ENCODE measurements around the gene CMTM5. TPM values are rescaled to one million over a fixed set of nuclear protein-coding genes. Genes with fewer than 3 reads are reported as not detected.

Gene CMTM5
- total RNA-seq, 2 donors from 2014 or later: 0.40 to 1.4 TPM

- no peak for TF ChIP-seq CTCF (conservative IDR thresholded peaks at IDR 0.05)
- no peak for DNase-seq
- H3K4me3 Mint-ChIP-seq: no peak overlapping the region
- H3K4me1 Mint-ChIP-seq: peaks cover 10% of the 10 kb centered on the region
- H3K27ac Mint-ChIP-seq: no peak overlapping the region
- peaks cover 6% of the 10 kb centered on the region for H3K27me3 ChIP-seq (ENCODE audit: control insufficient read depth, insufficient read depth, low read length, poor library complexity, severe bottlenecking)
- no peaks in the 10 kb centered on the region for H3K9me3 ChIP-seq (ENCODE audit: control insufficient read depth, low read length)
- H3K9me3 Mint-ChIP-seq: peaks cover 1% of the 10 kb centered on the region
- peaks cover 5% of the 10 kb centered on the region for H3K4me1 ChIP-seq (ENCODE audit: control insufficient read depth, insufficient read depth, low read length)
- no peak overlapping the region for H3K27ac ChIP-seq (ENCODE audit: low read depth, low read length)
- H3K4me3 ChIP-seq (ENCODE audit: low read length): no peak overlapping the region
- peaks cover 29% of the 10 kb centered on the region for H3K36me3 Mint-ChIP-seq (ENCODE audit: low read depth)
- peaks cover 35% of the 10 kb centered on the region for H3K36me3 ChIP-seq (ENCODE audit: control insufficient read depth, insufficient read depth, low read length)
- WGBS, 2 experiments (ENCODE audit: insufficient coverage in 1 of 2, insufficient read length in 1 of 2): 93 to 100% methylated on average over 1 to 3 of the region's 6 CpGs
- H3K9ac ChIP-seq (ENCODE audit: extremely low read depth, low read length, poor library complexity, severe bottlenecking): no peak overlapping the region
- peaks cover 32% of the 10 kb centered on the region for H3K27me3 Mint-ChIP-seq (ENCODE audit: insufficient read depth)
Measured at GRCh38 chr14:23355871-23356435, 20.9 kb upstream of the CMTM5 start.

GRCh38 chr14:23356662-23357061, 20.2 kb upstream of the CMTM5 start:
- TF ChIP-seq CTCF (conservative IDR thresholded peaks at IDR 0.05): no peak
- H3K9me3 Mint-ChIP-seq: no peaks in the 10 kb centered on the region
- no peak overlapping the region for H3K9ac ChIP-seq (ENCODE audit: extremely low read depth, low read length, poor library complexity, severe bottlenecking)
- H3K27me3 ChIP-seq (ENCODE audit: control insufficient read depth, insufficient read depth, low read length, poor library complexity, severe bottlenecking): no peaks in the 10 kb centered on the region
- no peaks in the 10 kb centered on the region for H3K9me3 ChIP-seq (ENCODE audit: control insufficient read depth, low read length)
- peaks cover 40% of the 10 kb centered on the region for H3K36me3 ChIP-seq (ENCODE audit: control insufficient read depth, insufficient read depth, low read length)
- peaks cover 17% of the 10 kb centered on the region for H3K4me1 Mint-ChIP-seq
- peaks cover 25% of the 10 kb centered on the region for H3K27me3 Mint-ChIP-seq (ENCODE audit: insufficient read depth)
- no peak overlapping the region for H3K4me3 Mint-ChIP-seq
- peaks cover 27% of the 10 kb centered on the region for H3K36me3 Mint-ChIP-seq (ENCODE audit: low read depth)
- H3K4me1 ChIP-seq (ENCODE audit: control insufficient read depth, insufficient read depth, low read length): peaks cover 5% of the 10 kb centered on the region
- WGBS, 2 experiments (ENCODE audit: insufficient coverage in 1 of 2, insufficient read length in 1 of 2): 93 to 100% methylated on average over 1 to 4 of the region's 4 CpGs
- no peak for DNase-seq
- no peak overlapping the region for H3K27ac ChIP-seq (ENCODE audit: low read depth, low read length)
- H3K27ac Mint-ChIP-seq: no peak overlapping the region
- no peak overlapping the region for H3K4me3 ChIP-seq (ENCODE audit: low read length)

- Mint-ChIP-seq H3K27ac (no peak overlapping the region), H3K9me3 (no peaks in the 10 kb centered on the region), H3K36me3 (ENCODE audit: low read depth) (peaks cover 31% of the 10 kb centered on the region), H3K4me3 (no peak overlapping the region), H3K27me3 (ENCODE audit: insufficient read depth) (peaks cover 22% of the 10 kb centered on the region), H3K4me1 (peaks cover 21% of the 10 kb centered on the region)
- H3K36me3 ChIP-seq (ENCODE audit: control insufficient read depth, insufficient read depth, low read length): peaks cover 46% of the 10 kb centered on the region
- no peak overlapping the region for H3K27ac ChIP-seq (ENCODE audit: low read depth, low read length)
- H3K4me3 ChIP-seq (ENCODE audit: low read length): no peak overlapping the region
- H3K9me3 ChIP-seq (ENCODE audit: control insufficient read depth, low read length): no peaks in the 10 kb centered on the region
- 94 to 95% methylated on average over 7 to 8 of the region's 8 CpGs for WGBS, 2 experiments (ENCODE audit: insufficient coverage in 1 of 2, insufficient read length in 1 of 2)
- no peak for DNase-seq
- H3K4me1 ChIP-seq (ENCODE audit: control insufficient read depth, insufficient read depth, low read length): peaks cover 5% of the 10 kb centered on the region
- H3K9ac ChIP-seq (ENCODE audit: extremely low read depth, low read length, poor library complexity, severe bottlenecking): no peak overlapping the region
- TF ChIP-seq CTCF (conservative IDR thresholded peaks at IDR 0.05): no peak
- H3K27me3 ChIP-seq (ENCODE audit: control insufficient read depth, insufficient read depth, low read length, poor library complexity, severe bottlenecking): no peaks in the 10 kb centered on the region
Measured at GRCh38 chr14:23357261-23357660, 19.6 kb upstream of the CMTM5 start.
